GM12878 (cell line): ENCODE data around the gene UPP2. TPM values are rescaled to one million over a fixed set of nuclear protein-coding genes. Genes with fewer than 3 reads are reported as not detected.

Source experiments
- ATAC-seq: fragments of 200-7000 bp; cut with Tn5 transposase; 3 replicates; pipeline ENCODE4 v1.9.1; 2020; ENCODE audit warnings: mild to moderate bottlenecking, moderate library complexity
- BruUV-seq: library from RNA; stranded (reverse); fragments of 400-500 nt; replicated peaks from 2 replicates; lab custom pipeline; 2021; lab: Mats Ljungman, UMichigan
- CTCF ChIA-PET: fragments of 300-600 bp; sonication (Branson Sonifier 250); formaldehyde crosslinking; extraction: SDS; loops from one replicate; lab custom pipeline; 2021; ENCODE audit warnings: inconsistent platforms; lab: Yijun Ruan, JAX
- POLR2A ChIA-PET: fragments of 350-600 bp; formaldehyde crosslinking; extraction: SDS; loops from one replicate; lab custom pipeline; 2021; ENCODE audit warnings: inconsistent platforms; lab: Charles Lee
- RAD21 ChIA-PET: fragments of 300-600 bp; sonication (Branson Sonifier 250); formaldehyde crosslinking; loops from one replicate; lab custom pipeline; 2023; ENCODE audit warnings: antibody characterized with exemption; ENCODE audit not compliant: unreplicated experiment; lab: Charles Lee
- SMC1A ChIA-PET: fragments of 300-600 bp; sonication (Branson Sonifier 250); formaldehyde crosslinking; loops from one replicate; lab custom pipeline; 2023; ENCODE audit not compliant: unreplicated experiment, uncharacterized antibody; lab: Charles Lee
- DNase-seq: peaks from one replicate; pipeline ENCODE4 v3.0.0-alpha.2; 2011; ENCODE audit warnings: low read depth, low spot score
- FAIRE-seq: peaks from 3 replicates; lab custom pipeline; 2011; peaks lifted over from hg19 to GRCh38; lab: Jason Lieb, UNC
- H2AFZ ChIP-seq: 2 replicates; pipeline ENCODE4 v1.6.0; 2011; ENCODE audit warnings: low read depth, low read length, control low read depth; ENCODE audit not compliant: control insufficient read depth
- H3K27ac ChIP-seq: 2 replicates; pipeline ENCODE4 v1.5.1; 2011; ENCODE audit warnings: control low read depth; ENCODE audit not compliant: control insufficient read depth, insufficient read depth
- H3K27me3 ChIP-seq, 2 experiments: replicated peaks in 1 of 2; 2 replicates each; pipeline versions ENCODE4 v1.6.0 to v1.6.1; 2011; ENCODE audit warnings: low read length in 1 of 2; ENCODE audit not compliant: control insufficient read depth in 2 of 2, insufficient read depth in 2 of 2
- H3K36me3 ChIP-seq, 2 experiments: 2 replicates each; pipeline ENCODE4 v1.5.1; 2011; ENCODE audit warnings: low read length in 1 of 2; ENCODE audit not compliant: control insufficient read depth in 2 of 2, insufficient read depth in 2 of 2
- H3K4me1 ChIP-seq: 2 replicates; pipeline ENCODE4 v1.6.1; 2011; ENCODE audit warnings: mild to moderate bottlenecking, low read length, moderate library complexity, mixed read lengths; ENCODE audit not compliant: control insufficient read depth, insufficient read depth
- H3K4me2 ChIP-seq: 2 replicates; pipeline ENCODE4 v1.6.0; 2011; ENCODE audit warnings: control low read depth; ENCODE audit not compliant: control insufficient read depth, insufficient read depth
- H3K4me3 ChIP-seq: fragments of 200-600 bp; sonication (generic); 2 replicates; pipeline ENCODE4 v1.5.1; 2016
- H3K79me2 ChIP-seq: 2 replicates; pipeline ENCODE4 v1.6.0; 2011; ENCODE audit warnings: low read length; ENCODE audit not compliant: control insufficient read depth, insufficient read depth
- H3K9ac ChIP-seq: 2 replicates; pipeline ENCODE4 v1.8.0; 2011; ENCODE audit warnings: low read length, control low read depth, mixed read lengths; ENCODE audit not compliant: control insufficient read depth, insufficient read depth
- H3K9me3 ChIP-seq: replicated peaks from 3 replicates; pipeline ENCODE4 v1.5.1; 2011; ENCODE audit warnings: mild to moderate bottlenecking, low read length; ENCODE audit not compliant: control insufficient read depth, insufficient read depth
- H4K20me1 ChIP-seq: 2 replicates; pipeline ENCODE4 v1.6.0; 2011; ENCODE audit not compliant: control insufficient read depth, insufficient read depth
- GATAD2B ChIP-seq: fragments of 450-650 bp; conservative IDR thresholded peaks from 2 replicates; pipeline ENCODE4 v1.6.1; 2017; ENCODE audit warnings: low read depth, mild to moderate bottlenecking, moderate library complexity
- NBN ChIP-seq: fragments of 450-650 bp; IDR thresholded peaks from 2 replicates; pipeline ENCODE4 v1.6.1; 2016
- NRF1 ChIP-seq: conservative IDR thresholded peaks from 2 replicates; pipeline ENCODE4 v1.6.1; 2011; ENCODE audit warnings: mild to moderate bottlenecking, low read depth, low read length, improper control_type of control experiment
- TARDBP ChIP-seq: IDR thresholded peaks from 2 replicates; pipeline ENCODE4 v1.6.1; 2016; ENCODE audit warnings: borderline replicate concordance
- ZNF274 ChIP-seq: IDR thresholded peaks from one replicate; pipeline ENCODE4 v1.8.0; 2011; ENCODE audit not compliant: insufficient read length, insufficient read depth
- WGBS: methylation state at CpG from one replicate; pipeline ENCODE4 v1.1.6; 2016; ENCODE audit warnings: low lambda C conversion rate; ENCODE audit not compliant: insufficient replicate concordance, insufficient coverage; ENCODE audit errors: missing lambda C conversion rate; 5-methylcytosine and 5-hydroxymethylcytosine counted together
- in situ Hi-C: fragments of 300-500 bp; cut with MboI; formaldehyde crosslinking; loops from 9 replicates; pipeline ENCODE4 v1.14.3; 2018; ENCODE audit warnings: mixed read lengths
- intact Hi-C: fragments of 100-400 bp; cut with micrococcal nuclease; formaldehyde crosslinking; loops from one replicate; pipeline ENCODE4 v1.14.2; 2022; ENCODE audit not compliant: unreplicated experiment
- polyA plus RNA-seq, 11 experiments: library from polyadenylated mRNA; depleted of rRNA in 4 of 11; unstranded in 6 of 11; stranded (reverse) in 5 of 11; fragments of >200 nt; fragmentation: Nextera tagmentation in 4 of 11; fragmentation: Illumina TruSeq in 1 of 11; extraction: Ambion mirVana in 4 of 11; extraction: Trizol in 1 of 11; gene quantifications; 1 replicate in 1 of 11; 2 replicates in 10 of 11; pipeline versions ENCODE4 v1.2.1 to v1.2.3, GENCODE V29; 2011 to 2016; ENCODE audit warnings: inconsistent platforms in 2 of 11, missing spikeins in 2 of 11, low read depth in 1 of 11
- total RNA-seq, 4 experiments: library from RNA; depleted of rRNA in 3 of 4; stranded (reverse); fragments of >200 nt in 3 of 4; fragmentation: Illumina TruSeq in 1 of 4; extraction: Trizol in 1 of 4; gene quantifications; 2 replicates each; pipeline versions ENCODE4 v1.2.1 to v1.2.3, GENCODE V29; 2013 to 2021
- TF ChIP-seq, protein P1 (sequence below): fragments of 450-650 bp; IDR thresholded peaks from 2 replicates; pipeline ENCODE4 v1.6.1; 2016; ENCODE audit warnings: mild to moderate bottlenecking, moderate library complexity, borderline replicate concordance
- TF ChIP-seq, protein P2 (sequence below): fragments of 450-650 bp; formaldehyde crosslinking; IDR thresholded peaks from 2 replicates; pipeline ENCODE4 v1.5.0; 2022; ENCODE audit warnings: mild to moderate bottlenecking, missing genetic modification characterization

UPP2 gene
- total and polyA plus RNA-seq, 10 of the 15 experiments (the other 5 are each of a cell fraction or from before 2014, with no cell fraction given) = not detected

DNA sequence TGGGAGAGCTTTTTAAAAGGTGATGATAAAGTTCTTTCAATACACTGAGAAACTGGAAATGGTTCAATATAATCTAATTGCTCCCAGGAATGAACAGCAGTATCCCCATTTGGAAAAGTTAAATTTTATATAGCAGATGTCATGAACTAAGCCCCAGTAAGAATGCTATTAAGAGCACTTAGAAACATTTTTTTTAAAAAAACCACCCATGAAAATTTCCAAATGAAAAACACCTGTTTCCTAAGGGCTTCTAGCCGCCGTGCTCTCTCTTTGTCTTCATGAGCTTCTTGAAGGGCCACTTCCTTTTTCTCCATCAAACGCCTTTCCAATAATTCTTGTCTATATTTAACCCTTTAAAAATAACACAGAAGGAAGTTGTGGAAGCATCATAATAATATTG is 77.0 kb downstream of the UPP2 start:
- WGBS = 23% methylated on average over 3 of the region's 3 CpGs
- Histone ChIP-seq H3K9ac (no peak overlapping the region), H3K4me3 (no peak overlapping the region), H3K36me3 (no peaks in the 10 kb centered on the region), H3K4me1 (no peaks in the 10 kb centered on the region), H3K79me2 (no peaks in the 10 kb centered on the region), H2AFZ (no peak overlapping the region), H3K27me3 (no peaks in the 10 kb centered on the region; a peak in 1 of 4 replicates), H4K20me1 (no peaks in the 10 kb centered on the region), H3K4me2 (no peak overlapping the region), H3K9me3 (no peaks in the 10 kb centered on the region), H3K27ac (no peak overlapping the region)
- in situ Hi-C loops (no loop called here), intact Hi-C loops (loop anchor here (1.0 to 2.0 kb wide), 2 partner anchors 566 to 575 kb away; no protein-coding TSS in a partner anchor)
- no peak for DNase-seq
- CTCF ChIA-PET = interaction anchor here (0.7 to 4.8 kb wide), 7 partner anchors 11 to 876 kb away, joined by 3 to 37 read pairs (median 11); no protein-coding TSS in a partner anchor
- RAD21 ChIA-PET = no interaction called here
- SMC1A ChIA-PET = interaction anchor here (1.1 to 3.3 kb wide), 5 partner anchors 249 to 570 kb away, joined by 3 to 11 read pairs (median 6); no protein-coding TSS in a partner anchor
- BruUV-seq = no TSS peak
- POLR2A ChIA-PET = no interaction called here
- TF ChIP-seq NBN = no peak
- no peak for TF ChIP-seq NRF1
- no peak for TF ChIP-seq ZNF274
- TF ChIP-seq, protein P1, sequence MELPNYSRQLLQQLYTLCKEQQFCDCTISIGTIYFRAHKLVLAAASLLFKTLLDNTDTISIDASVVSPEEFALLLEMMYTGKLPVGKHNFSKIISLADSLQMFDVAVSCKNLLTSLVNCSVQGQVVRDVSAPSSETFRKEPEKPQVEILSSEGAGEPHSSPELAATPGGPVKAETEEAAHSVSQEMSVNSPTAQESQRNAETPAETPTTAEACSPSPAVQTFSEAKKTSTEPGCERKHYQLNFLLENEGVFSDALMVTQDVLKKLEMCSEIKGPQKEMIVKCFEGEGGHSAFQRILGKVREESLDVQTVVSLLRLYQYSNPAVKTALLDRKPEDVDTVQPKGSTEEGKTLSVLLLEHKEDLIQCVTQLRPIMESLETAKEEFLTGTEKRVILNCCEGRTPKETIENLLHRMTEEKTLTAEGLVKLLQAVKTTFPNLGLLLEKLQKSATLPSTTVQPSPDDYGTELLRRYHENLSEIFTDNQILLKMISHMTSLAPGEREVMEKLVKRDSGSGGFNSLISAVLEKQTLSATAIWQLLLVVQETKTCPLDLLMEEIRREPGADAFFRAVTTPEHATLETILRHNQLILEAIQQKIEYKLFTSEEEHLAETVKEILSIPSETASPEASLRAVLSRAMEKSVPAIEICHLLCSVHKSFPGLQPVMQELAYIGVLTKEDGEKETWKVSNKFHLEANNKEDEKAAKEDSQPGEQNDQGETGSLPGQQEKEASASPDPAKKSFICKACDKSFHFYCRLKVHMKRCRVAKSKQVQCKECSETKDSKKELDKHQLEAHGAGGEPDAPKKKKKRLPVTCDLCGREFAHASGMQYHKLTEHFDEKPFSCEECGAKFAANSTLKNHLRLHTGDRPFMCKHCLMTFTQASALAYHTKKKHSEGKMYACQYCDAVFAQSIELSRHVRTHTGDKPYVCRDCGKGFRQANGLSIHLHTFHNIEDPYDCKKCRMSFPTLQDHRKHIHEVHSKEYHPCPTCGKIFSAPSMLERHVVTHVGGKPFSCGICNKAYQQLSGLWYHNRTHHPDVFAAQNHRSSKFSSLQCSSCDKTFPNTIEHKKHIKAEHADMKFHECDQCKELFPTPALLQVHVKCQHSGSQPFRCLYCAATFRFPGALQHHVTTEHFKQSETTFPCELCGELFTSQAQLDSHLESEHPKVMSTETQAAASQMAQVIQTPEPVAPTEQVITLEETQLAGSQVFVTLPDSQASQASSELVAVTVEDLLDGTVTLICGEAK = no peak
- no peak for TF ChIP-seq GATAD2B
- TF ChIP-seq, protein P2, sequence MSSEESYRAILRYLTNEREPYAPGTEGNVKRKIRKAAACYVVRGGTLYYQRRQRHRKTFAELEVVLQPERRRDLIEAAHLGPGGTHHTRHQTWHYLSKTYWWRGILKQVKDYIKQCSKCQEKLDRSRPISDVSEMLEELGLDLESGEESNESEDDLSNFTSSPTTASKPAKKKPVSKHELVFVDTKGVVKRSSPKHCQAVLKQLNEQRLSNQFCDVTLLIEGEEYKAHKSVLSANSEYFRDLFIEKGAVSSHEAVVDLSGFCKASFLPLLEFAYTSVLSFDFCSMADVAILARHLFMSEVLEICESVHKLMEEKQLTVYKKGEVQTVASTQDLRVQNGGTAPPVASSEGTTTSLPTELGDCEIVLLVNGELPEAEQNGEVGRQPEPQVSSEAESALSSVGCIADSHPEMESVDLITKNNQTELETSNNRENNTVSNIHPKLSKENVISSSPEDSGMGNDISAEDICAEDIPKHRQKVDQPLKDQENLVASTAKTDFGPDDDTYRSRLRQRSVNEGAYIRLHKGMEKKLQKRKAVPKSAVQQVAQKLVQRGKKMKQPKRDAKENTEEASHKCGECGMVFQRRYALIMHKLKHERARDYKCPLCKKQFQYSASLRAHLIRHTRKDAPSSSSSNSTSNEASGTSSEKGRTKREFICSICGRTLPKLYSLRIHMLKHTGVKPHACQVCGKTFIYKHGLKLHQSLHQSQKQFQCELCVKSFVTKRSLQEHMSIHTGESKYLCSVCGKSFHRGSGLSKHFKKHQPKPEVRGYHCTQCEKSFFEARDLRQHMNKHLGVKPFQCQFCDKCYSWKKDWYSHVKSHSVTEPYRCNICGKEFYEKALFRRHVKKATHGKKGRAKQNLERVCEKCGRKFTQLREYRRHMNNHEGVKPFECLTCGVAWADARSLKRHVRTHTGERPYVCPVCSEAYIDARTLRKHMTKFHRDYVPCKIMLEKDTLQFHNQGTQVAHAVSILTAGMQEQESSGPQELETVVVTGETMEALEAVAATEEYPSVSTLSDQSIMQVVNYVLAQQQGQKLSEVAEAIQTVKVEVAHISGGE (CRISPR knock-in tag) = no peak
- TF ChIP-seq TARDBP = no peak
- FAIRE-seq = no peak
- ATAC-seq = no peak
